Measurements from ENCODE around the gene TNFSF10. TPM values are rescaled to one million over a fixed set of nuclear protein-coding genes. Genes with fewer than 3 reads are reported as not detected.

Gene TNFSF10
- total RNA-seq, 2 experiments from 2014 or later: 31.8 to 32.7 TPM

GRCh38 chr3:172466553-172467130 is 56.6 kb downstream of the TNFSF10 start:
- H3K27me3 Mint-ChIP-seq (ENCODE audit: low read depth): peaks cover 8% of the 10 kb centered on the region
- H3K36me3 Mint-ChIP-seq (ENCODE audit: low read depth): no peaks in the 10 kb centered on the region
- no peak for DNase-seq
- no peak overlapping the region for H3K4me3 Mint-ChIP-seq
- H3K4me1 Mint-ChIP-seq (ENCODE audit: low read depth): peaks cover 3% of the 10 kb centered on the region
- CTCF ChIA-PET: interaction anchor here (1.6 to 2.0 kb wide), 2 partner anchors 10 to 141 kb away, joined by 4 to 11 read pairs; no protein-coding TSS in a partner anchor
- intact Hi-C loops (cut with micrococcal nuclease): no loop called here
- no peak overlapping the region for H3K27ac Mint-ChIP-seq
- H3K9me3 Mint-ChIP-seq: no peaks in the 10 kb centered on the region

DNA sequence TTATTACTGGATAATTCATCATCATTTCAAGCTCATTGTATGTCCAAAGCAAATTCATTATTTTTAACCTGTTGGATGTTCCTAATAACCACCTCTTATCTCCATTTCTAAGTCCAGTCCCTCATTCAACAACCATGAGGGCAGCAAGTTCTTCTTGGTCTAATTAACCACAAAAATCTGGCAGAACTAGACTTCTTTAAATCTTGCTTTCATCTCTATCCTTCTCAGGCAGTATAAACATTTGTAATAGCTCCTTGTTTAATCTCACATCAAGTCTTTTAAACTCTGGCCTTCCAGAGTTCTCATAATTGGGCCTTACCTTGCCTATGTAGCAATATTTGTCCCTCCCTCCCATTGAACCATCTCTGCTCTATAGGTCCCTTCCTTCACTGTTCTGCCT is 57.9 kb downstream of the TNFSF10 start:
- H3K4me1 Mint-ChIP-seq (ENCODE audit: low read depth): peaks cover 4% of the 10 kb centered on the region
- no peak for DNase-seq
- no peak overlapping the region for H3K4me3 Mint-ChIP-seq
- H3K27me3 Mint-ChIP-seq (ENCODE audit: low read depth): peaks cover 8% of the 10 kb centered on the region
- no peak overlapping the region for H3K27ac Mint-ChIP-seq
- H3K9me3 Mint-ChIP-seq: no peaks in the 10 kb centered on the region
- intact Hi-C loops (cut with micrococcal nuclease): no loop called here
- CTCF ChIA-PET: interaction anchor here (0.8 kb wide), 1 partner anchor 11 kb away, joined by 3 read pairs; no protein-coding TSS in a partner anchor
- no peaks in the 10 kb centered on the region for H3K36me3 Mint-ChIP-seq (ENCODE audit: low read depth)

DNA sequence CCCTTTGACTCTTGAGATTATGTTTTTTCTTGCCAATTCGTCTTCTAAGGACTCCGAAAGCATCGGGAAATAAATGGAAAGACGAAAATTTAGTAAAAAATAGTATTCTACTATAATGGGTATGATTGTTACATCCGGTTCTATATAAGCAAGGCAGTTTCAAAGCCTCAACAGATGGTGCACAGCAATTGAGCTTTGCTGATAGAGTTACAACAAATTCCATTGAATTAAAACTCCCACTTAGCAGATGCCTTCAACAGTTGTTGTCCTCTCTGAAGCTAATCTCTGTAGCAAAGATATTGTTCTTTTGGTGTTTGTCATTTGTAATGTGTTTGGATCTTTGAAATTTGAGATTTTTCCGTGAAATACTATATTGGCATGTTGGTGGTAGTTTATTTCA is 58.9 kb downstream of the TNFSF10 start:
- Mint-ChIP-seq H3K27me3 (ENCODE audit: low read depth) (peaks cover 8% of the 10 kb centered on the region), H3K9me3 (no peaks in the 10 kb centered on the region), H3K4me1 (ENCODE audit: low read depth) (peaks cover 4% of the 10 kb centered on the region), H3K27ac (no peak overlapping the region), H3K36me3 (ENCODE audit: low read depth) (no peaks in the 10 kb centered on the region), H3K4me3 (no peak overlapping the region)
- intact Hi-C loops (cut with micrococcal nuclease): no loop called here
- CTCF ChIA-PET: interaction anchor here (1.6 kb wide), 1 partner anchor 131 kb away, joined by 4 read pairs; no protein-coding TSS in a partner anchor
- no peak for DNase-seq

GRCh38 chr3:172461530-172462138 is 61.6 kb downstream of the TNFSF10 start:
- intact Hi-C loops (cut with micrococcal nuclease): loop anchor here (1.0 to 2.0 kb wide), 4 partner anchors 15 to 205 kb away; no protein-coding TSS in a partner anchor
- Mint-ChIP-seq H3K27ac (no peak overlapping the region), H3K4me3 (no peak overlapping the region), H3K9me3 (no peaks in the 10 kb centered on the region), H3K27me3 (ENCODE audit: low read depth) (no peaks in the 10 kb centered on the region), H3K4me1 (ENCODE audit: low read depth) (peaks cover 4% of the 10 kb centered on the region), H3K36me3 (ENCODE audit: low read depth) (no peaks in the 10 kb centered on the region)
- CTCF ChIA-PET: interaction anchor here (0.6 to 4.3 kb wide), 42 partner anchors 8 to 266 kb away, joined by 3 to 40 read pairs (median 4); no protein-coding TSS in a partner anchor
- no peak for DNase-seq

GRCh38 chr3:172456404-172456803 is 66.8 kb downstream of the TNFSF10 start:
- Mint-ChIP-seq H3K36me3 (ENCODE audit: low read depth) (no peaks in the 10 kb centered on the region), H3K9me3 (no peaks in the 10 kb centered on the region), H3K4me1 (ENCODE audit: low read depth) (no peaks in the 10 kb centered on the region), H3K4me3 (no peak overlapping the region), H3K27me3 (ENCODE audit: low read depth) (peaks cover 4% of the 10 kb centered on the region), H3K27ac (no peak overlapping the region)
- CTCF ChIA-PET: interaction anchor here (0.6 kb wide), 1 partner anchor 990 kb away, joined by 3 read pairs; no protein-coding TSS in a partner anchor
- DNase-seq: no peak
- intact Hi-C loops (cut with micrococcal nuclease): no loop called here

Other genes starting within 250 kb of the TNFSF10 start
- not detected for gene GHSR, start 75.0 kb downstream of the TNFSF10 start, total RNA-seq
- gene NCEH1, start 187.6 kb upstream of the TNFSF10 start, total RNA-seq: 1 to 10 TPM; 2.9 to 3.5 TPM
- gene ECT2, start 227.3 kb upstream of the TNFSF10 start, total RNA-seq: 10 to 100 TPM; 55.3 to 59.4 TPM

Measured in activated naive CD4-positive, alpha-beta T cell treated with anti-CD3 and anti-CD28 coated beads for 36 hours (primary cell).